NCI-H2029 (cell line): Measurements from ENCODE around the gene RAB3C.

Experiments
- DNase-seq: peaks from one replicate; lab custom pipeline; 2025; lab: John Stamatoyannopoulos, UW

RAB3C gene

DNA sequence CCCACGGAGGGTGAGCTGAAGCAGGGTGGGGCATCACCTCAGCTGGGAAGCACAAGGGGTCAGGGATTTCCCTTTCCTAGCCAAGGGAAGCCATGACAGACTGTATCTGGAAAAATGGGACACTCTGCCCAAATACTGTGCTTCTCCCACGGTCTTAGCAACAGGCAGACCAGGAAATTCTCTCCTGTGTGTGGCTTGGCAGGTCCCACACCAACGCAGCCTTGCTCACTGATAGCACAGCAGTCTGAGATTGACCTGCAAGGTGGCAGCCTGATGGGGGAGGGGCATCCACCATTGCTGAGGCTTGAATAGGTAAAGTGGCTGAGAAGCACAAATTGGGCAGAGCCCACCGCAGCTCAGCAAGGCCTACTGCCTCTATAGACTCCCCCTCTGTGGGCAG, 23.2 kb downstream of the RAB3C start:
- no peak for DNase-seq

DNA sequence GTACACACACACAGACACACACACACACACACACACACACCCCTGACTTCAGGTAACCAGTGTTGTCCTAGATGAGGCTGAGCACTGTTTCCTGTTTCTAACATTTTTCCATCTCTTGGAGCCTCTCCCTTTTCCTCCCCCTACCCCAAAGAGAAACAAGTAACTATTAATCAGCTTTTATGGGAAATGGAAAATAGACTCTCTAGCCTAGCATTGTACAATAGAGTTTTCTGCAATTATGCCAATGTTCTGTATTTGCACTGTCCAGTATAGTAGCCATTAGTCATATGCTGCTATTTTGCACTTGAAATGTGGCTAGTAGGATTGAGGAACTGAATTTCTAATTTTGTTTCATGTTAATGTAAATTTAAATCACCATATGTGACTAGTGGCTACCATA, 33.1 kb downstream of the RAB3C start:
- no peak for DNase-seq

DNA sequence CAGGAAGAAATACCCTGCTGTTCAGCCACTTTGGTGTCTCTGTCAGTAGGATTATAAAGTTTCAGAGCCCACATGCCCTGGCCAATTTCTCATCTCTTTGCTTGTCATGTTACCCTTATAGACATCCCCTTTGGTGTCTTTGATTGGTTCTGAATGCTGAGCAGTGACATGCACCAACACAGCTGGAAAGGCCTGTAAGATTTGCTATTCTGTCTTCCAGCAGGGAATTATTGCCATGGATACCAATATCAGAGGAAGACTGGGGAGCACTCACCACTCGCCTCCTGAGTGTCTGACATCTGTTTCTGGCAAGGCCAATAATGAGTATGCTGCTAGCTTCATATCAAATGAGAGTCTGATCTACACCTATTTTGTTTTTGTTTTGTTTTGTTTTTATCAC, 34.4 kb downstream of the RAB3C start:
- DNase-seq = no peak

DNA sequence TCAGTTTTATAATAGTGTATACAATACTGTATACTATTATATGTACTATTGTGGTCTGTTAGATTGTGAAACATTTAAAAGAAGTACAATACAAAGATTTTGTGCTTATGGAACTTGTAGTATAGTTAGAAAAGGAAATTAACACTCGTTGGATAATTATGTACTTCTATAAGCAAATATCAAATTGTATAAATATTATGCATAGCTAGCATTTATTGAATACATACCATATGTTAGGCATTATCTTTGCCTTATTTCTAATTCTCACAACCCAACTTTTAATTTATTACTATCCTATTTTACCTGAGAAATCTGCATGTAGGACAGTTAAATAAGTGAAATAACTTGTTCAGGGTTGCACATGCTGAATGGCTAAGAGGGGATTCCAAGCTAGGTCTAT, 37.5 kb downstream of the RAB3C start:
- no peak for DNase-seq

DNA sequence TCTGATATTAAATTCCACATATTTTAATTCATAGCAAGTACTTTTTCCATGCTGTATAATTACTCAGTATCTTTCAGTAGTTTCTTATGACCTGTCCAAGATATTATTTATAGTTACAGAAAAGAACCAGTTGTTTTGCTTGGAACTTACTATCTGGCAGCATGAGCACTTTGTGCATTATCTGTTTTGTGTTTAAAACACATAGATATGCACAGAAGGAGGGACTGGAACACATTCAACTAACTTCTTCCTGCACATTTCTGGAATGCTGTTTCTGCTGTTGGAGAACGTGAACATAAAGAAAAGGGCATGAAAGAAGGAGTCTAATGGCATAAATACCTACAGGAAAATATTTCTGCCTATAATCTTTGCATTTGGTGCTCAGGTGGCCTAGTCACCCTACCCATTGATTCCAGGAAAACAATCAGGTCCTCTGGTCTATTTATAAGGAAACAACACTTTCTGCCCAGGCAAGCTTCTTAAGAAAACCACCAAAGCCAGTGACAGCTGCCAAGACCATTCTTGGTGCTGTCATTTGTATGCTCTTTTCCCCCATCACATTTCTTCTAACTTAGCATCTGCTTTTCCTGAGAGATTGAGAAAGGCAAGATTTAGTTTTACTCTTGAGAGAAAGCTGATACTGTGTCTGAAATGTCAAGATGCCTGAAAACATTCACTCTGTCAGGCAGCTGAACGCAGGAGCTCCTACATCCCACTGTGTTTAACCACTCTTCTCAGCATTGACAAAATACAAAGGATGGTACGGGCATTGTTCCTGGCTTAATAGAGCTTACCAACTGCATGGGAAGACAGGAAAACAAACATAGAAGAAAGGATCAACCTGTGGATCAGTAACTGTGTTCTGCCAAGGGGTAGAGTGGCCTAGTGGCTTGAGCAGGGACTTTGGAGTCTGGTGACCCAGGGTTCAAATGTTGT, 40.3 kb downstream of the RAB3C start:
- no peak for DNase-seq

DNA sequence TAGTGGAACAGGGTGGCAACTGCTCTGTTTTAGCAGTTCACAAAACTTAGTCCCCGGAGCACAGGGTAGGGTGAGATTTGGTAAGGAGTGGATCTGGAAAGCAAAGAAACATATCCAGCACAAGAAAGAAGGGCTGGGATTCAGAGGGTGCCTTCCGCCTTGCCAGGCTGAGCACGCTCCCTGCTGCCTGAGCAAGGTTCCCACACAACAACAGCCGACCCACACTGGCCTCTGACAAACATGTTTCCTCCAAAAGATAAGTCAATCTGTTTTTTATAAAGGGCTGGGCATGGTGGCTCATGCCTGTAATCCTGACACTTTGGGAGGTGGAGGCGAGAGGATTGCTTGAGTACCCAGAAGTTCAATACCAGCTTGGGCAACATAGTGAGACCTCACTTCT, 45.8 kb downstream of the RAB3C start:
- DNase-seq = no peak

DNA sequence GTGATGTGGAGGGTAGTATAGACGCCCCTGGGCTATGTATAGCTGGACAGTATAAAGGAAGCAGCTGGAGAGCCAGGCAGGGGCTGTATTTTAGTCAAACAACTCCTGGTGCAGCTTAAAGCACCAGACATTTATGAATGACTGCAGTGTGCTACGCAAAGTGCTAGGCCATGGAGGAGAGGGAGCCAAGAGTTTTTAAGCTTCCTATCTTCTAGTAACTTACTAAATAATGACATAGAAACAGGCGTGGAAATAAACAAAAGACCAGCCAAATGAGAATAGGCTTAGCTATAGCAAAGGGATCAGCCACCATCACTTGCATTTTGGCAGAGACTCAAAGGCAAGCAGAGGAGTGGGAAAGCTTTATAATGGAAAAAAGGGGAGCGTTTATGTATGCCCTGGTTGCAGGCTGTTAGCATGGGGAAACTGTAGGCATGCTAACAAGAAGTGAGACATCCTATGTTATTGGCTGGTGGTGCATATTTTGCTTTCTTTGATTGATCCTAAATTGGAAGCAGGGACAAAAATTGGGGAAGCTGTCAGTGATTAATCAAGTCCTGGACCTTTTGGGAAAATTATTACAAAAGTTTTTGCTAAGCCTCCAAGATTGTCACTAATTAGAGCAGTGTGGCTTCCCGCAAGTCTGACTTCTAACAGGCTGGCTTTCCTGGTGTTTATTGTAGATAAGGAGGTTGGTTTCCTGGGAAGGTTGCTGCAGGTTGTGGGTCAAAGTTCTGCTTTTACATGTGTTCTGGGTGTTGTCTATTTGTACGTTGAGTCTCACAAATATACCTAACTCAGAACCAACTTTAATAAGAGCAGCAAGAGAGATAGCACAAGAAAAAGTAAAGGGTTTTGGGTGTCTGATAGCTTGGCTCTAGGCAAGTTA, 46.6 kb downstream of the RAB3C start:
- no peak for DNase-seq

DNA sequence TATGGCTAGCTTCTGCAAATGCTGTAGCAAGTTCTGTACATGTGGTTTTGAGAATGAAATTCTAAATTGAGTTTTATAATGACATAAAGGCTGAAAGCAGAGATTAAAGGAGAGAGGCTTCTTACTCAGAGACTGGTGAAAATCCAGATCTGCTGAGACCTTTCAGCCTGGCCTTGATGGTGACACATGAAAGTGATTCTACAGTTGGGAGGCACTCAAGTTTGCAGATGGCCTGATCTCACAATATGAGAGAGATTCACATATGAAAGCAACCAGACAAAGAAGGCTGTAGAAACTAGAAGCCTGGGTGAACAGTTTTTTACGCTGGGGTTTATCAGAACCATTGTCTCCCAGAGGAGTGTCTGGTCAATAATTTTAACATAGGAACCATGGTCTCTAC, 49.0 kb downstream of the RAB3C start:
- DNase-seq = no peak

DNA sequence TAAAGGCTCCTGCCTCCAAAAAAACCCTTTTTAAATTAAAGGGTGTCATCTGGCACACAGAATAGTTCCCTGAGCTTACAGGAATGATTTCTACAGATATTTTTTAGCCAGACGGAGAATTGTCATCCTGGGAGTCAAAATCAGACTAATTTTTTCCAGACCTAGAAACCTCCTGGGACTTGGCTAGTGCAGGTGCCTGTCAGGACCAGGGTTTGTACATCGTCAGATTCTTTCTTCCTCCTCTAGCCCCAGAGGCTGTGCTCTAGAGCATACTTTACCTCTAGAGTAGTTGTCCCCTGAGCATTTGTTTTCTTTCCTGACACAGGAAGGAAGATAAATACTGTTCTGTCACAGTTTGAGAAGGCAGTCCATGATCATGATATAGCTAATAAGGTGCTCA, 52.5 kb downstream of the RAB3C start:
- DNase-seq = no peak

DNA sequence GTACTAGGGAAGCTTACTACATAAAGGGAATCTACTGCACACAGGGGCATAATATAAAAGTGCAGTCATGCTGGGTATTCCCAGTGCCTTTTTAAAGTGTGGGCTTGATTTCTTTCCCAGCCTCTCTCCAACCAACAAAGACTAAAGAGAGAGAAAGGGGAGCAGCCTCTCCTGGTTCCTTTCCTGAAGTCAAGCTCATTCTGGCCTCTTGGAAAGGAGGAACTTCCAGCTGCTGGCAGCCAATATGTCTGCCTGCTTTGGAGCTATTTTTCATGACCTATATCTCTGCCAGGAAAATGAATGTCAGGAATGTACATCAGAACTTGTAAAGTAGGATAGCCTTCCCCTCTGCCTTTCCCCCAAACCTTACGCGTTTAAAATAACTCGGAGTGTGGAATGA, 57.1 kb downstream of the RAB3C start:
- no peak for DNase-seq

DNA sequence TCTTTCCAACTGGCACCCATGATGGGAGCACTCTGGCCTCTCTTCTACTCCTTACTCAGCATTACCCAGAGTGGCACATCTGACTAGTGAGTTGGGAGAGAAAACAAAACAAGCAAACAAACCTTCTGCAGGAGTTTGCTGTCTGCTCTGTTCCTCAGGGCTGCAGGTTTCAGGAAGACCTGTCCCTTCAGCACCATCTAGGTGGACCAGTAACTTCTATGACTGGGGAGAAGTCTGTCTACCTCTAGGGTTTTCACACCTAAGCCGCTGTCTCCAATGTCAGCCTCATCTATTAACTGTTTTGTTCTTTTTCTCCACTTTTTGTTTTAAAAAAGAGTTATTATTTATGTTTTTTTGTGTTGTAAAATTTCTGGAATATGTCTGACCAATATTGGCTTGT, 58.7 kb downstream of the RAB3C start:
- DNase-seq = no peak

DNA sequence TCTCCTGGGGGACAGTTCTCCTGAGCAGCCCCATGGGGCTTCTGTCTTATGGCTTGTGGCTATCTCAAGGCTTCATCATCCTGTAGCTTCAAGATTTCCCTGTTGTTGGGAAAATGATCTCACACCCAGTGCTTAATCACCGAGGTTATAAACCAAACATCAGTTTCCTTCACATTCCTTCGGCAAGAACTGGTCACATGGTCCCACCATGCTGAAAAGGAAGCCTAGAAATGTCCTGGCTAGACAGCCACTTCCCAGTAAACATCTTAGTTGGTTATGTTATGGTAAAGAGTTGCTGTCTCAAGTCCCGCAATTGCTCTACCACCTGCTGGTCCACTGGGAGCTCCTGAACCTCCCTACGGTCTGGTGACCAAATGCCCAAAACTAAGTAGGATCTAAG, 66.0 kb downstream of the RAB3C start:
- no peak for DNase-seq

DNA sequence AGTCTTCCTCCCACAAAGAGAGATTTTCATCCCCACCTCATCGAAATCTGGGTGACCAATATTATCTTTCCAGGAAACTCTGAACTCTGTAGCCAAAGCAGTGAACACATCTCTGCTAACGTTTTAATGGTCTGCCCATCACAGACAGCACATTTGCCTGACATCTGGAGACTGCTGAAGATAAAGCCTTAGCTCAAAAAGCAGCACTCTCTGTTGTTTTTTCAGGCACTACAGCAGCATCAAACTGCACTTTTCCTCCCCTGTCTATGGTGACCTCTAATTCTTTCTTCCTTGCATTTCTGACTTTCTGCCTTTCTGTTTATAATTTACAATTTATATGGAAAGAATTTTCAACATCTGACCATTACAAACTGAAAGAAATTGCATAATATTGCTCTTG, 66.8 kb downstream of the RAB3C start:
- DNase-seq = no peak

DNA sequence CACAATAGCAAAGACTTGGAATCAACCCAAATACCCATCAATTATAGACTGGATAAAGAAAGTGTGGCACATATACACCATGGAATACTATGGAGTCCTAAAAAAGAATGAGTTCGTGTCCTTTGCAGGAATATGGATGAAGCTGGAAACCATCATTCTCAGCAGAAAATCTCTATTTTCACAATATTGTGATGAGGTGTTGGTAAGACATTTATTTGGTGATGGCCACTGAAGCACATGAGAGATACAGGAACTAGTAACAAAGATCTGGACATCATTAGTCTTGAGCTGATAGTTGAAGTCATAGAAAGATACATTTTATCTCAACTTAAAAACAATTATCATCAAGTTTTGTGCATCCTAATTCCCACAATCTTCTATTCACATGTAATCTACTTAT, 70.6 kb downstream of the RAB3C start:
- no peak for DNase-seq

DNA sequence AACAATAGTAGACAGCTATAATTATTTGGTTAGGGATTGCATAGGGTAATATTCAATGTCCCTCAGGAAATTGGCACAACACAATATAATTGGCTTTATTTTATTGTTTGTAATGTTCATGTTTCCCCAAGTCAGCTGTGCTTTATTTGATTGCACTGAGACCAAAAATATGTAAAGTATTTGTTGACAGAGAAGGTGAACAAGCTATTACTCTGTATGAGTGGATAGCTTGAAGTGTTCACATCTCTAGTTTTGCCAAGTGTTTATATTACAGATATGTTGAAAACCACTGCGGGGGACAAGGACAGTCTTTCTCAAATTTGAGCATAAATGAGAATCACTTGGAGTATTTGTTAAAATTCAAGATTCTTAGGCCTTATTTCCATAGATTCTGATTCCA, 83.3 kb downstream of the RAB3C start:
- no peak for DNase-seq

DNA sequence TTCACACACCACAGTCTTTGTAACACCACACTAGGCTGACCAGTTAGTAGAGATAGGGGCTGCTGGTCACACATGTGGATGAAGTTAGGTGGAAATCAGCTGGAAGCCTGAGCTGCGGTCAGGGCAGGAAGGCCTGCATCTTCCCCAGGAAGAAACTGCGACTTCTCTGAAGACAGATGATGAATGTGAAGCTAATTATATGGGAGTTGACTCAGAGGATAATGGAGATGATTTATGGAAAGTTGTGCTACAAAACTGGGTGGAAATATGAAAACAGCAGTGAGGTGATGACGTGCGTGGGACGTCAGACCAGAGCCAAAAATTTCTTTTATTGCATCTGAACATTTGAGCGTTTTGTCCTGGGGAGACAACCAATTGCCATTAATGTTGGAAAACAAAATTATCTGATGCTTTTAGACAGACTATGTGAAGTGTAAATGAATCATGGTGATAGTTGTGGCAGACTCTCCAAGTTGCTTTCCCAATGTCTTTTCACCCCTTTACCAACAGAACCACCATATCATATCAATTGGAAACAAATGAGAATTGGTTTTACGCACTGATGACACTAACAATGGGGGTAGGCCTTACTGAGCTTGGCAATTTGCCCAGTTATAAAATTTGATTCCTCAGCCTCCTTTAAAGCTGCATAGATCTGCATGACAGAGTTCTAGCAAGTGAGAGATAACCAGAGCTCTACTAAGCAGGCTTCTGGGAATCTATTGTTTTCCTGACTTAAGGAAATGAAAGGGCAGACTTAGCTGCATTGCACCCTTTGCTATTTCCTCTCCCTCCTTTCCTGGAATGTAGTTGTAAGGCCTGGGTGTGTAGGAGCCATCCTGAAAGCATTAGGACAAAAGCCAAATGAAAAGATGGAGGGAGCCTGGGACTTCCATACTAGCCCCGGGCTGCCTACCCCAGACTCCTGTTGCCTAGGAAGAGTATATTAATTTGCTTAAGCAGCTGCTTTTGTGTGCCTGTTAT, 84.0 kb downstream of the RAB3C start:
- DNase-seq = no peak

DNA sequence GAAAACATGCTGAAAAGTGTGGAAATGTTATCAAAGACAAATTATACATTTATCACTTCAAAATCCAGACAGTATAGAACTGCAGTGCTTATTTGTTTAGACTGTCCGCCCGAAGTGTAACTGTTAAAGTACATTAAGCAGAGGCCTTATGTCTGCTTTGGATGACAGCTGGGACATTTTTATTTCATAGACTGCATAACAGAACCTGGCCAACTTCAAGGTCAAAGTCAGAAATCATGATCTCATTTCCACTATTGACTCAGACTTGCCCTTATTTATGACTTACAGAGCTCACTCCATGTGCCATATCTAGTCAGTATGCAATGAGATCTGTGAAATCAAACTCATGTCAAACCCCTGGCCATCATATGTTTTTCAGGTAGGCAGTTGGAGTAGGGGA, 87.7 kb downstream of the RAB3C start:
- DNase-seq = no peak

DNA sequence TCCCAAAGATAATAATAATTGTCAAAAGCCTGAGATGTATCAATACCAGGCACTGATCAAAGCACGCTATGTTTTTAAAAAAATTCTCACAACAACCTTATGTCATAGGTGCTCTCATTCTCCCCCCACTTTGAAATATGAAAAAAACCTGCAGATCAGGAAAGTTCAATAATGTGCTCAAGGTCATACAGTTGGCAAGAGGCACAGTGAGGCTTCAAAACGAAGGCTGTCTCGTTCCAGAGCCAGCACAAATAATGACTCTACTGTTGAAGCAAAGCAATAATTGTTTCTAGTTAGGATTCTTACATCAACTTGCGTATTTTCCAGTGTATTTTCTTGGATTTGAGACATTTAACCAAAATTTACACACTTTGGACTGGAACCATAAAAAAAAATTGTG, 88.3 kb downstream of the RAB3C start:
- no peak for DNase-seq

DNA sequence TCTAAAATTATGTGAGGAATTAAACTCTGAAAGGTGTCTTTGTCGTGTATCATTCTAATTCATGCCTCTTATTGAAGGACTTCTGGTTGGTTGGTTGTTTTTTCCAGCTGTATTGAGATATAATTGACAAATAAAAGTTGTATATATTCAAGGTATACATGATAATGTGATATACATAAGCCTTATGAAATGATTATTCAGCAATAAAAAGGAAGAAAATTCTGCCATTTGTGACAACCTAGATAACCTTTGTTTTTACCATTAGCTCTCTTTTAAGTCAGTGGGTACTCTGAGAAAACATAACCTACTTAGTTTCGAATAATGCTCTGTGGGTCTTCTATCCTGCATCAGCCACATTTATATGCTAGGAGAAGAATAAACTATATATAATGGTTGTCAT, 89.6 kb downstream of the RAB3C start:
- no peak for DNase-seq

DNA sequence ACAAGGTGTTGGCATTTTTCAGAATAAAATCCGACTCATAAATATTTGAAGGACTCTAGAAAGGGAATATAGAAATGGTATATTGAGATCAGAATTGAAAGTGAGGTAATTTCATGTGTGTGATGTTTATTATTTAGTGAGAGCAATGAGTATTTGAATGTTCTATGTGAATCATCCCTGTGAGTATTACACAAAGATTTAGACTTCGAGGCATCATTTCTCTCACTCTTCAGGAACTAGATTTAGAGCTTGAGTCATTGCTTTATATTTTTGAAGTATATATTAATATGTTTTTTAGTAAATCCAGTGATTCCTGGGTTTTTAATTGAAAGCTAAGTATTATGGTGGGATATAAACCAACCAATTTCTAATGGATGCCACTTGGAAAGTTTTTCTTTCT, 91.2 kb downstream of the RAB3C start:
- DNase-seq = no peak

DNA sequence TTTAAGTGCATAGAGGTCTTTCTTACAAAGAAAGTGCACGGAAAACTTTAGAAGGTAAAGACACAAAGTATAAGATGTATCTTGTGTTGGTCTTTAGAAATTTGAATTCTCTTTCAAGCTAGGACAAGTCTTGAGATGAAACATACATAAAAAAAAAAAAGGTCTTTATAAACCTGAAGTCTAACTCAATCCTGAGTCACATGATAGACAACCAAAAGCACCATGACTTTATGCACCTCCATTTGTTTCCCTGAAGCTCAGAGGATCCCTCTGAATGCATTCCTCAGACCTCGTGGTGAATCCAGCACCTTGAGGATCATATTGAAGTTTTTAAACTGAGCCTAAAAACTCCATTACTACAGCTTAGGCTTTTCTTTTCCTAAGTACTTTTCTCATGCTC, 91.8 kb downstream of the RAB3C start:
- no peak for DNase-seq

DNA sequence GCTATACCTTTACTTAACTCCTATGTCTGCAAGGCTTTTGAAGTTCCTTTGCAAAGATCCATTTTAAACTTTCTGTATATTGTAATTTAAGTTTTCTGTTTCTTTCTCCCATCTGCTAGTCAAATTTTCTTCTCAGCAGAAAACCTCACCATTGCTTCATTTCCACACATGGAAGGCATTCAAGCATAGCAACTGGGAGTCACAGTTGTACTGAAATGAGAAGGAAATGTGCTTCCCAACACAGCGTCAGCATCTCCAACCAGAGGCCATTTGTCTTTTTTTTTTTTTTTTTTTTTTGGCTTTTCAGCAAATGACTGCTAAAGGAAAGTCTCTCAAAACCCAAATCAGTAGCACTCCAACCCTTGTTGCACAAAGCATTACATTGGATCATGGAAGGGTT, 92.5 kb downstream of the RAB3C start:
- no peak for DNase-seq
